ENCODE results near the gene VAPB. TPM values are rescaled to one million over a fixed set of nuclear protein-coding genes. Genes with fewer than 3 reads are reported as not detected.

VAPB gene, protein sequence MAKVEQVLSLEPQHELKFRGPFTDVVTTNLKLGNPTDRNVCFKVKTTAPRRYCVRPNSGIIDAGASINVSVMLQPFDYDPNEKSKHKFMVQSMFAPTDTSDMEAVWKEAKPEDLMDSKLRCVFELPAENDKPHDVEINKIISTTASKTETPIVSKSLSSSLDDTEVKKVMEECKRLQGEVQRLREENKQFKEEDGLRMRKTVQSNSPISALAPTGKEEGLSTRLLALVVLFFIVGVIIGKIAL
- 11.2 and 12.9 TPM in 2 replicates for total RNA-seq

DNA sequence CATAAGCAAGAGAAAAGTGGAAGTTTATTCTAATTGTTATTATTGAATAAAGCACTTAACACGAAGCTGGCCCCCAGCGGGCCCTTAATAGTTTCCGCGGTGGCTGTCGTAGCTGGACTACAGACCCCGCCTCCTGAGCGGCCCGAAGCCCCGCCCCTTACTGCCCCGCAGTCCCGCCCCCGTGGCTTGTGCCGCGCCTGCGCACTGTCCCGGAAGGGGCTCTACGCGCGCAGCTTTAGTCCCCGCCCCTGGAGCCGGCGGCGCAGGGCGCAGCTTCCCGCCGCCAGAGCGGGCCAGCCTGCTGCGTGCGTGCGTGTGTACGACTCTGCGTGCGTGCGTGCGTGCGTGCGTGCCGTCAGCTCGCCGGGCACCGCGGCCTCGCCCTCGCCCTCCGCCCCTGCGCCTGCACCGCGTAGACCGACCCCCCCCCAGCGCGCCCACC is at the start of gene VAPB:
TSS of gene VAPB (plus strand) at position 348 of the 442 bp plus-strand sequence. CDS start 231 bp downstream, outside the sequence.

Other genes with a start within 250 kb of the VAPB start
- gene ANKRD60, start 160.6 kb upstream of the VAPB start, total RNA-seq, result not detected in 2 replicates
- 6.8 and 11.3 TPM in 2 replicates for gene RAB22A, start 79.5 kb upstream of the VAPB start, total RNA-seq
- 8.0 and 27.9 TPM in 2 replicates for gene APCDD1L, start 126.2 kb downstream of the VAPB start, total RNA-seq